Measurements from ENCODE around the gene ASS1.
A peak's percentile ranks its signal among the peaks of the same experiment; 100 is the strongest.

Gene ASS1

DNA sequence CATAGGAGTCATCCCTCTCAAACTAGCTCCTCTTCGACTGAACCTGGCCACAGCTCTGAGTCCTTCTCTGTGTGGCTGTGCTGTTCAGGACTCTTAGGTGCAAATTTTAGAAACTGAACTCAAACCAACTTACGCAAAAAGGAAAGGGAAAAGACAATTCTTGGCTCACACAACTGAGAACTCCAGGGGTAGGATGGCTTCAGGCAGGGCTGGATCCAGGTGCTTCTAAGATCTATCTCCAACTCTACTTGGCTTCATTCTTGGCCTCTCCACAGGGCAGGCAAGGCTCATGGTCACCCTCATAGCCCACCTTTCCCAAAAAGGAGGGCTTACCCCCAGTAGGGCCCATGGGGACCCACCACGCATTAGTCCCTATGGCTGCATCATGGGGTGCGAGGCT is 8.1 kb downstream of the ASS1 start:
- DNase-seq (ENCODE audit: low read depth in 2 of 3, low spot score in 2 of 3), result no peak

GRCh38 chr9:130453487-130453886 is 8.7 kb downstream of the ASS1 start:
- no peak for DNase-seq (ENCODE audit: low read depth in 2 of 3, low spot score in 2 of 3)

DNA sequence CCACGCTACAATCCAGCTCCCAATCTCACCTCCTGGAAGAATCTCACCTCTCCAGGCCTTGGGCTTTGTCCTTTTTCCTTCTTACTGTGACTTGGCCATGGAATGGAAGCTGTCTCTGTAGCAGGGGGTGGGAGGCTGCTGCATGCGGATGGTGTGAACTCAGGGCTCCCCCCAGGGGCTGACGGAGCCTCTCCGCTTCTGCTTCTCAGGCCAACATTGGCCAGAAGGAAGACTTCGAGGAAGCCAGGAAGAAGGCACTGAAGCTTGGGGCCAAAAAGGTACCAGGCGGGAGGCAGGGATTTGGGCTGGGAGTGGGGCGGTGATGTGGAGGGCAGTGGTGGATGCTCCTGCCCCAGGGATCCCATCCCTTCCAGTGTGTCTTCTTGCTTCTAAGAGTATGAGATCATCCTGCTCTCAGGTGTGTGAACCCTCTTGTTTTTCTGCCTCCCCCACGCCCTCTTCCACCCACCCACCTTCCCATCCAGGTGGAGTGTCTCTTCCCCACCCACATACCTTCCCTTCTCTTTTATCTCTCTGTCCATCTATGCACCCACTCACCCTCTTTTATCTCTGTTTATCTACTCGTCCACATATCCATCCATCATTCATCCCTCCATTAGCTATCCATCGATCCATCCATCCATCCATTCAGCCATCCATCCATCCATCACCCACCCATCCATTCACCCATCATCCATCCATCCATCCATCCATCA is 9.5 kb downstream of the ASS1 start:
- no peak for DNase-seq (ENCODE audit: low read depth in 2 of 3, low spot score in 2 of 3)

- DNase-seq (ENCODE audit: low read depth in 2 of 3, low spot score in 2 of 3), result no peak
These were observed 10.1 kb downstream of the ASS1 start for GRCh38 chr9:130454812-130455325.

DNA sequence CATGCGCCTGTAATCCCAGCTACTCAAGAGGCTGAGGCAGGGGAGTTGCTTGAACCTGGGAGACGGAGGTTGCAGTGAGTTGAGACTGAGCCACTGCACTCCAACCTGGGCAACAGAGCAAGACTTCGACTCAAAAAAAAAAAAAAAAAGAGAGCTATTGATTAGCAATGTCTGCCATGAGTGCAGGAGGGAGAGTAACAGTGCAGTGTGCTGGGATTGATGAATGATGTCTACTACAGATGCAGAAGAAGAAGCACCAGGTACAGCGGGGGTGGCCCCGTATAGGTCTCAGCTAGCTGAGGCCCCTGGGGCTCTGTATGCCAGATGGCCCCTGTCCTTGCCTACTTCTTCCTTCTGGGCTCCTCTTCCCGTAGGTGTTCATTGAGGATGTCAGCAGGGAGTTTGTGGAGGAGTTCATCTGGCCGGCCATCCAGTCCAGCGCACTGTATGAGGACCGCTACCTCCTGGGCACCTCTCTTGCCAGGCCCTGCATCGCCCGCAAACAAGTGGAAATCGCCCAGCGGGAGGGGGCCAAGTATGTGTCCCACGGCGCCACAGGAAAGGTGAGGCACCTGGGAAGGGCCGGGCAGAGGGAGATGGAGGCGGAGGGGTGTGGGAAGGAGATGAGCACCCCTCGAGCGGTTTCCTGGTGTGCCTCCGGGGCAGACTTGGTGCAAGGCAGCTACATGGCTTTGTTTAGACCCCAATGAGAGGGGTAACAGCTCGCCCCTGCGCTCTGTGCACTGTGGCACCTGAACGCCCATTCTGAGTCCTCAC is 13.5 kb downstream of the ASS1 start:
- DNase-seq (ENCODE audit: low read depth in 2 of 3, low spot score in 2 of 3), result no peak

GRCh38 chr9:130458804-130459067 is 14.0 kb downstream of the ASS1 start:
- no peak for DNase-seq (ENCODE audit: low read depth in 2 of 3, low spot score in 2 of 3)

DNA sequence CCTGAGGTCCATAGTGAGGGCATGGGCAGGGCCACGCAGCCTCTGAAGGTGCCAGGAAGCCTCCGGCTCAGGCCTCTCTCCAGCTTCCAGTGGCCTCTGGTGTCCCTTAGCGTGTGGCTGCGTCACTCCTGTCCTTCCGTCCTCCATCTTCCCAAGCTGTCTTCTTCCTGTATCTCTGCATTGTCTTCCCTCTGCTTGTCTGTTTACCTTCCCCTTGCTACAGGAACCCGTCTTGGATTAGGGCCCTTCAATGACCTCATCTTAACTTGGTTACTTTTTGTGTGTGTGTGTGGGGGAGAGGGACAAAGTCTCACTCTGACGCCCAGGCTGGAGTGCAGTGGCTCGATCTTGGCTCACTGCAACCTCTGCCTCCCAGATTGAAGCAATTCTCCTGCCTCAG is 14.4 kb downstream of the ASS1 start:
- DNase-seq (ENCODE audit: low read depth in 2 of 3, low spot score in 2 of 3), result no peak

DNA sequence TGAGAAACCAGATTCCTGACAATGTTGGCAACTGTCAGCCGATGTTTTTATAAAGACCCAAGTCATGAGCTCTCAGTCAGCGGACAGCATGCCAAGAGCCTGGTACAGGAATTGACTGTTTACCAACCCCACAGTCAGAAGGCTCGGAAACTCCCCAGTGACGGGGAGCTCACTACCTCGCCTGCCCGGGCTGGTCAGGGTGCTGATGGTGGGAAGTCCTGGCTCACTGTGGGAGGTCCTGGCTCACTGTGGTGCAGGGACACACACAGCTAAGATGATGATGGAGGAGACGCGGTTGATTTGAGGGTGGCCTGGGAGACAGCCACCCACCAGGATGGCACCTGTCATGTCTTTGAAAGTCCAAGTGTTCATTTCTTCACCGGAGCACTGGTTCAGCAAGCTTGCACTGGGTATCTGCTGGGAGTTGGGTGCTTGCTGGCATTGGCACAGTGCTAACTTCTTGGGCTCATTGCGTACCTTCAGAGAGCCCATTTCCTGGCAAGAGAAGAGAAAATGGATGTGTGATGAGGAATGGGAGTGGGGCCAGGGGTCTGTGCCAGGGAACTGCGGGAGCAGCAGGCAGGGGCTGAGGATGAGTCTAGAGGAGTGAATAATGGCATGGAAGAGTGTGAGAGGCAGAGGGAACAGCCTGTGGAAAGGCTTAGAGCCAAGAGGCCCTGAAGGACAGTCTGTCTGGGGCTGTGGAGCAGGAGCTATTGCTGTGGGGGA is 15.3 kb downstream of the ASS1 start:
- DNase-seq (ENCODE audit: low read depth in 2 of 3, low spot score in 2 of 3), result no peak

- DNase-seq (ENCODE audit: low read depth in 2 of 3, low spot score in 2 of 3), result peak; percentile 32 to 72 (median 71)
These were observed 16.5 kb downstream of the ASS1 start for GRCh38 chr9:130461218-130461630.

DNA sequence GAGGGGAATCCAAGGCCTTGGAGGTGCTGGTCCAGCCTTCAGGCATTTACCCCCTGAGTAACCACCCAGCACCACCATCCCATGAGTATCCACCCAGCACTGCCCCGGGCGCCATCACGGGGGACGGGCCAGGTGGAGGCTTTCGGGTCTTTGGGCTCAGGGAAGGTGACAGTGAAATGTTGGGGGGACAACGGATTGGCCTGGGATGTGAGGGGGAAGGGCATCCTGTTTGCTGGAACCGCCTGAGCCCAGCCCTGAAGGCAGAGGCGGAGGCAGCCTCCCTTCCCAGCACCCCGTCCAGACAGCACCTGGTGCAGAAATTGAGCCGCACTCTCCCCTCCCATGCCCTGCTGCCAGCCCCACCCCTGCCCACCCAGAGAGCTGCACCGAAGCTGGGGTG is 17.0 kb downstream of the ASS1 start:
- DNase-seq (ENCODE audit: low read depth in 2 of 3, low spot score in 2 of 3), result no peak

GRCh38 chr9:130462685-130463540 is 18.2 kb downstream of the ASS1 start:
- no peak for DNase-seq (ENCODE audit: low read depth in 2 of 3, low spot score in 2 of 3)

GRCh38 chr9:130463763-130464745 is 19.3 kb downstream of the ASS1 start:
- DNase-seq (ENCODE audit: low read depth in 2 of 3, low spot score in 2 of 3), result no peak

DNA sequence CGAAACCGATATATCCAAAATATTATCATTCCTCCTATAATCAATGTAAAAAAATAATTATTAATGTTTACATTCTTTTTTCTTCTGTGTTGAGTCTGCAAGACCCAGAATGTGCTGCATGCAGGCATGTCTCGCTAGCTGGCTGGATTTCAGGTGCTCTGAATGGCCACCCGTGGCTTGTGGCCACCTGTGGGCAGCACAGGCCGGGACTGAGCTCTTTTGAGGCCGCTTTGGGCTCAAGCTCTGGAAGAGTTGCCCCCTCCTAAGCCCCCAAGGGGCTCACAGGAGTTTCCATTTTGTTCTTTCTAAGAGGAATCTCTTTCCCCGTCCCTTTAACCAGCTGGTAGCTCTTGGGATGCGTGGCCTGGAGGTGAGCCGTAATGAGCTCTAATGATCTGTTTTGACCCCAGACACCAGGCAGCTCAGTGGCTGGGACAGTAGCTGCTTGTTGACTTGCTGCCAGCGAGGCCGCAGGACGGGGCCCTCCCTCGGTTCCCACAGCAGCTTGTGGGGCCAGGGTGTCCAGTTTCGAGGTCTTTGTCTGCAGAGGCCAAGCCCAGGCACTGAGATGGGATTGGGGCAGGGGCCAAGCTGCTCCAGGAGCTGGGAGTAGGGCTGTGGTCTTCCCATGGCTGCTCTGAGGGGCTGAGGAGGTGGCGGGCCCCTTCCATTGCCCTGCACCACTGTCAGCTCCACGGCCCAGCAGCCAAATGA is 20.8 kb downstream of the ASS1 start:
- DNase-seq (ENCODE audit: low read depth in 2 of 3, low spot score in 2 of 3), result no peak

GRCh38 chr9:130466537-130467217 is 21.9 kb downstream of the ASS1 start:
- DNase-seq (ENCODE audit: low read depth in 2 of 3, low spot score in 2 of 3), result no peak

- DNase-seq (ENCODE audit: low read depth in 2 of 3, low spot score in 2 of 3), result no peak
These were observed 22.6 kb downstream of the ASS1 start for GRCh38 chr9:130467316-130467715.

DNA sequence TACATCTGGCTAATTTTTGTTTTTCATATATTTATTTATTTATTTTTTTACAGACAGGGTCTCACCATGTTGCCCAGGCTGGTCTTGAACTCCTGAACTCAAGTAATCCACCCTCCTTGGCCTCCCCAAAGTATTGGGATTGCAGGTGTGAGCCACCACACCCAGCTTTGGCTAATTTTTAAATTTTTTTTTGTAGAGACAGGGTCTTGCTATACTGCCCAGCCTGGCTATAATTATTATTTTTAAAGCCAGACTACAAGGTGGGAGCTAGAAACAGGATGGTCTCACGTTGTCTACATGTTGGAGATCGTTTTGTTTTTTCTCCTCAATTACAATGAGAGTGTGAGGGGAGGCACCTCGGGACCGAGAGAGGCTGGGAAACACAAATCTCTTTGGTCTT is 23.8 kb downstream of the ASS1 start:
- no peak for DNase-seq (ENCODE audit: low read depth in 2 of 3, low spot score in 2 of 3)

DNA sequence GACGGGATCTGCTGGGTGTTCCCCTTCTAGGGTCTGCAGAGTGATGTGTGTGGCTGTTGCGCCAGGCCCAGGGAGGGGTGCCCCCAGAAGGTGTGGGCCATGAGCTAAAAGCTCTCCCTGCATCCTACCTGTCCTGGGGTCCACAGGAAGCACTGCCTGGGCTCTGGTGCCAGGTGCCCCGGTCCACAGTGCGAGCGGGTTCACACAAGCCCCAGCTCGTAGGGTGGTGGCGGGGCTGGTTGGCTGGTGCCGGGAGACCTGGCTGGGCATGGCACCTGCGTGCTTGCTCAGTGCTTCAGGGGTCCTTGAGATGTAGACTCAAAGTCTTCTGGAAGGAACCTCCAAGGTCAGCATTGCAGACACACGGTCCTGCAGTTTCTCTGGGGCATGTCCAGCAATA is 25.5 kb downstream of the ASS1 start:
- DNase-seq (ENCODE audit: low read depth in 2 of 3, low spot score in 2 of 3), result no peak

DNA sequence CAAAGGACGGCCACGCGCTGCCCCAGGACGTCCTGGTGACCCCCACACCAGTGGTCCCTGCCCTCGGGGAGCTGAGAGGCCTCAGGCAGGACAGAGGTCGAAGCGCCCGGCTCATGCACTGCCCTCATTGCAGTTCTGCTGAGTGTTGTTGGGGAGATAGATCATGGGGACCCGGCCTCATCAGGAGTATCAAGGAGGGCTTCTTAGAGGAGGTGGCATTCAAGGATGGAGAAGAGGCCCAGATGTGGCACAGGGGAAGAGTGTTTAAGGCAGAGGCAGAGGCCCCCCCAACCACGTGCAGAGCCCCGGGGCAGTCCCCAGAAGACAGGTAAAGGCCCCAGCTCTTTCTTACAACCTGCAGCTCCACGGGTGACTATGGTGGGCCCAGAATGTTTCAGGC is 26.2 kb downstream of the ASS1 start:
- DNase-seq (ENCODE audit: low read depth in 2 of 3, low spot score in 2 of 3), result no peak
